HepG2 (cell line): ENCODE measurements around the gene AFF4. TPM values are rescaled to one million over a fixed set of nuclear protein-coding genes. Genes with fewer than 3 reads are reported as not detected.

Experiments
- ARID3A ChIP-seq: IDR thresholded peaks from 2 replicates; pipeline ENCODE4 v1.6.1; 2012; ENCODE audit warnings: low read depth, low read length, improper control_type of control experiment
- ARNTL ChIP-seq: sonication (generic); formaldehyde crosslinking; IDR thresholded peaks from 2 replicates; pipeline ENCODE4 v1.4.0; 2020; ENCODE audit warnings: mild to moderate bottlenecking, missing genetic modification reagents
- HDAC1 ChIP-seq: sonication (generic); formaldehyde crosslinking; IDR thresholded peaks from 2 replicates; pipeline ENCODE4 v1.5.1; 2020; ENCODE audit warnings: mild to moderate bottlenecking, missing genetic modification reagents
- HOMEZ ChIP-seq: IDR thresholded peaks from 2 replicates; pipeline ENCODE4 v1.6.1; 2016; ENCODE audit warnings: low read depth
- JARID2 ChIP-seq: sonication (generic); formaldehyde crosslinking; IDR thresholded peaks from 2 replicates; pipeline ENCODE4 v1.8.1; 2023; ENCODE audit warnings: missing genetic modification reagents, inconsistent platforms; ENCODE audit not compliant: insufficient replicate concordance
- JUNB ChIP-seq: sonication (generic); formaldehyde crosslinking; IDR thresholded peaks from 2 replicates; pipeline ENCODE4 v1.8.0; 2022; ENCODE audit warnings: missing genetic modification reagents, mild to moderate bottlenecking, borderline replicate concordance
- MZF1 ChIP-seq: sonication (generic); formaldehyde crosslinking; IDR thresholded peaks from 2 replicates; pipeline ENCODE4 v1.8.1; 2023; ENCODE audit warnings: mild to moderate bottlenecking, missing genetic modification reagents, borderline replicate concordance
- PATZ1 ChIP-seq: sonication (generic); formaldehyde crosslinking; IDR thresholded peaks from 2 replicates; pipeline ENCODE4 v1.4.0; 2020; ENCODE audit warnings: missing genetic modification reagents
- RBAK ChIP-seq: sonication (generic); formaldehyde crosslinking; IDR thresholded peaks from 2 replicates; pipeline ENCODE4 v1.5.1; 2020; ENCODE audit warnings: mild to moderate bottlenecking, missing genetic modification reagents
- RFX1 ChIP-seq: fragments of 450-650 bp; IDR thresholded peaks from 2 replicates; pipeline ENCODE4 v1.6.1; 2017
- SRSF9 ChIP-seq: fragments of 200-400 bp; formaldehyde crosslinking; IDR thresholded peaks from 2 replicates; pipeline ENCODE4 v1.6.1; 2018; ENCODE audit warnings: borderline replicate concordance, mild to moderate bottlenecking, low read depth, low read length; ENCODE audit not compliant: insufficient read depth, poor library complexity, severe bottlenecking
- YEATS2 ChIP-seq: sonication (generic); formaldehyde crosslinking; IDR thresholded peaks from 2 replicates; pipeline ENCODE4 v1.4.0; 2020; ENCODE audit warnings: missing genetic modification reagents, borderline replicate concordance
- ZFP36L1 ChIP-seq: sonication (generic); formaldehyde crosslinking; IDR thresholded peaks from 2 replicates; pipeline ENCODE4 v1.8.0; 2022; ENCODE audit warnings: mild to moderate bottlenecking, missing genetic modification reagents, moderate library complexity
- ZNF12 ChIP-seq: sonication (generic); formaldehyde crosslinking; IDR thresholded peaks from 2 replicates; pipeline ENCODE4 v1.5.0; 2020; ENCODE audit warnings: missing genetic modification reagents
- ZNF749 ChIP-seq: sonication (generic); formaldehyde crosslinking; IDR thresholded peaks from 2 replicates; pipeline ENCODE4 v1.8.0; 2022; ENCODE audit warnings: mild to moderate bottlenecking, missing genetic modification reagents, moderate library complexity, borderline replicate concordance
- ZSCAN29 ChIP-seq: sonication (generic); formaldehyde crosslinking; conservative IDR thresholded peaks from 2 replicates; pipeline ENCODE4 v1.4.0; 2020; ENCODE audit warnings: mild to moderate bottlenecking, missing genetic modification reagents
- polyA plus RNA-seq, 8 experiments: library from polyadenylated mRNA; depleted of rRNA in 3 of 8; stranded (reverse) in 7 of 8; unstranded in 1 of 8; fragments of >200 nt; fragmentation: Illumina TruSeq in 4 of 8; extraction: Trizol in 4 of 8; gene quantifications; 2 replicates each; pipeline versions ENCODE4 v1.2.1 to v1.2.3, GENCODE V29; 2011 to 2016; ENCODE audit warnings: low read depth in 4 of 8, missing spikeins in 1 of 8, mixed read lengths in 1 of 8; ENCODE audit not compliant: insufficient read depth in 1 of 8
- total RNA-seq, 5 experiments: library from RNA; depleted of rRNA; stranded (reverse); fragments of >200 nt; fragmentation: Illumina TruSeq; extraction: Trizol; gene quantifications; 2 replicates each; pipeline ENCODE4 v1.2.3, GENCODE V29; 2016; ENCODE audit warnings: low read depth in 1 of 5
- TF ChIP-seq, protein P1 (sequence below): sonication (generic); formaldehyde crosslinking; IDR thresholded peaks from 2 replicates; pipeline ENCODE4 v1.8.1; 2023; ENCODE audit warnings: missing genetic modification reagents, inconsistent platforms, borderline replicate concordance
- TF ChIP-seq, protein P2 (sequence below): sonication (generic); formaldehyde crosslinking; IDR thresholded peaks from 2 replicates; pipeline ENCODE4 v1.5.0; 2020; ENCODE audit warnings: missing genetic modification reagents, mild to moderate bottlenecking, borderline replicate concordance

The AFF4 gene
- total and polyA plus RNA-seq, 2 of the 13 experiments (the other 11 are each of a cell fraction or from before 2014, with no cell fraction given), result 22.1 to 25.5 TPM

GRCh38 chr5:132962429-132963021 is 909 bp downstream of the AFF4 start (continued):
- 0 out of 2 replicates have a peak, but pooled peaks have one; percentile 24 for TF ChIP-seq HOMEZ
- no peak; the same call in 1 of the 2 replicates for TF ChIP-seq PATZ1 (CRISPR knock-in tag)
- TF ChIP-seq MZF1, result no peak
- no peak for TF ChIP-seq SRSF9
- no peak for TF ChIP-seq ARID3A
- TF ChIP-seq, protein P1, sequence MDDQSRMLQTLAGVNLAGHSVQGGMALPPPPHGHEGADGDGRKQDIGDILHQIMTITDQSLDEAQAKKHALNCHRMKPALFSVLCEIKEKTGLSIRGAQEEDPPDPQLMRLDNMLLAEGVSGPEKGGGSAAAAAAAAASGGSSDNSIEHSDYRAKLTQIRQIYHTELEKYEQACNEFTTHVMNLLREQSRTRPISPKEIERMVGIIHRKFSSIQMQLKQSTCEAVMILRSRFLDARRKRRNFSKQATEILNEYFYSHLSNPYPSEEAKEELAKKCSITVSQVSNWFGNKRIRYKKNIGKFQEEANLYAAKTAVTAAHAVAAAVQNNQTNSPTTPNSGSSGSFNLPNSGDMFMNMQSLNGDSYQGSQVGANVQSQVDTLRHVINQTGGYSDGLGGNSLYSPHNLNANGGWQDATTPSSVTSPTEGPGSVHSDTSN (CRISPR knock-in tag), result 0 out of 2 replicates have a peak, but pooled peaks have one; percentile 48
- no peak for TF ChIP-seq JUNB (CRISPR knock-in tag)
- no peak for TF ChIP-seq JARID2 (CRISPR knock-in tag)
- TF ChIP-seq HDAC1, result no peak
- TF ChIP-seq ZFP36L1 (CRISPR knock-in tag), result no peak
- TF ChIP-seq YEATS2 (CRISPR knock-in tag), result 0 out of 2 replicates have a peak, but pooled peaks have one; percentile 18
- no peak for TF ChIP-seq RBAK (CRISPR knock-in tag)
- TF ChIP-seq ARNTL (CRISPR knock-in tag), result no peak
- 0 out of 2 replicates have a peak, but pooled peaks have one; percentile 14 for TF ChIP-seq ZSCAN29 (CRISPR knock-in tag)
- no peak for TF ChIP-seq ZNF749 (CRISPR knock-in tag)
- TF ChIP-seq, protein P2, sequence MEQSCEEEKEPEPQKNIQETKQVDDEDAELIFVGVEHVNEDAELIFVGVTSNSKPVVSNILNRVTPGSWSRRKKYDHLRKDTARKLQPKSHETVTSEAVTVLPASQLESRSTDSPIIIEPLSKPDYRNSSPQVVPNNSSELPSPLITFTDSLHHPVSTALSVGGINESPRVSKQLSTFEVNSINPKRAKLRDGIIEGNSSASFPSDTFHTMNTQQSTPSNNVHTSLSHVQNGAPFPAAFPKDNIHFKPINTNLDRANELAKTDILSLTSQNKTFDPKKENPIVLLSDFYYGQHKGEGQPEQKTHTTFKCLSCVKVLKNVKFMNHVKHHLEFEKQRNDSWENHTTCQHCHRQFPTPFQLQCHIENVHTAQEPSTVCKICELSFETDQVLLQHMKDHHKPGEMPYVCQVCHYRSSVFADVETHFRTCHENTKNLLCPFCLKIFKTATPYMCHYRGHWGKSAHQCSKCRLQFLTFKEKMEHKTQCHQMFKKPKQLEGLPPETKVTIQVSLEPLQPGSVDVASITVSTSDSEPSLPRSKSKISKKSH (CRISPR knock-in tag), result no peak
- no peak for TF ChIP-seq ZNF12 (CRISPR knock-in tag)
- TF ChIP-seq RFX1, result no peak
